Coronary artery (tissue), 2 donors: ENCODE results near the gene CHAT.

Experiments used
- DNase-seq: peaks from one replicate; pipeline ENCODE4 v3.0.0-alpha.2; 2017; ENCODE audit warnings: low spot score
- H3K27ac ChIP-seq, 2 donors: fragments of 200-600 bp; sonication (generic); one replicate each; pipeline ENCODE4 v1.5.1; 2016 to 2019
- H3K4me3 ChIP-seq: fragments of 200-600 bp; sonication (generic); 2 replicates; pipeline ENCODE4 v1.5.1; 2016; ENCODE audit warnings: mild to moderate bottlenecking, moderate library complexity
- TF ChIP-seq, protein P1 (sequence below): fragments of 200-600 bp; sonication (generic); IDR thresholded peaks from one replicate; pipeline ENCODE4 v1.5.1; 2019; ENCODE audit warnings: antibody characterized with exemption

CHAT gene

DNA sequence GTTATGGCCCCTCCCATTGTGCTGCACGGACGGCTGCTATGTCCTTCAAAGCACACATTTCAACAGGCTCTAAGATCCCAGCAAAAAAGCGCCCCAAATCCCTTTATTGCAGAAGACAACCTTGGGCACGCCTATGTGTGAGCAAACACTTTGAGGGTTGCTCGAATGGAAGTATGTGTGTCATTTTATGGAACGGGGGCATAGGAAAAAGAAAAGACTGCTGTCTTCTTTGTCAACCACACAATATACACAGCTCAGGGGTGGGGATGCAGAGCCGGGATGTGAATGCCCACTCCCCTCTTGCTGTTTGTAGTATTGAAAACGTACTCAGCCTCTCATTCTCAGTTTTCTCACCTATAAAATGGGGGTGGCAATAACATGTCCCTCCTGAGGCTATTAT lies 97.6 kb downstream of the CHAT start:
- TF ChIP-seq, protein P1, sequence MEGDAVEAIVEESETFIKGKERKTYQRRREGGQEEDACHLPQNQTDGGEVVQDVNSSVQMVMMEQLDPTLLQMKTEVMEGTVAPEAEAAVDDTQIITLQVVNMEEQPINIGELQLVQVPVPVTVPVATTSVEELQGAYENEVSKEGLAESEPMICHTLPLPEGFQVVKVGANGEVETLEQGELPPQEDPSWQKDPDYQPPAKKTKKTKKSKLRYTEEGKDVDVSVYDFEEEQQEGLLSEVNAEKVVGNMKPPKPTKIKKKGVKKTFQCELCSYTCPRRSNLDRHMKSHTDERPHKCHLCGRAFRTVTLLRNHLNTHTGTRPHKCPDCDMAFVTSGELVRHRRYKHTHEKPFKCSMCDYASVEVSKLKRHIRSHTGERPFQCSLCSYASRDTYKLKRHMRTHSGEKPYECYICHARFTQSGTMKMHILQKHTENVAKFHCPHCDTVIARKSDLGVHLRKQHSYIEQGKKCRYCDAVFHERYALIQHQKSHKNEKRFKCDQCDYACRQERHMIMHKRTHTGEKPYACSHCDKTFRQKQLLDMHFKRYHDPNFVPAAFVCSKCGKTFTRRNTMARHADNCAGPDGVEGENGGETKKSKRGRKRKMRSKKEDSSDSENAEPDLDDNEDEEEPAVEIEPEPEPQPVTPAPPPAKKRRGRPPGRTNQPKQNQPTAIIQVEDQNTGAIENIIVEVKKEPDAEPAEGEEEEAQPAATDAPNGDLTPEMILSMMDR = no peak
- Histone ChIP-seq H3K27ac (no peak overlapping the region), H3K4me3 (no peak overlapping the region)
- DNase-seq = no peak

DNA sequence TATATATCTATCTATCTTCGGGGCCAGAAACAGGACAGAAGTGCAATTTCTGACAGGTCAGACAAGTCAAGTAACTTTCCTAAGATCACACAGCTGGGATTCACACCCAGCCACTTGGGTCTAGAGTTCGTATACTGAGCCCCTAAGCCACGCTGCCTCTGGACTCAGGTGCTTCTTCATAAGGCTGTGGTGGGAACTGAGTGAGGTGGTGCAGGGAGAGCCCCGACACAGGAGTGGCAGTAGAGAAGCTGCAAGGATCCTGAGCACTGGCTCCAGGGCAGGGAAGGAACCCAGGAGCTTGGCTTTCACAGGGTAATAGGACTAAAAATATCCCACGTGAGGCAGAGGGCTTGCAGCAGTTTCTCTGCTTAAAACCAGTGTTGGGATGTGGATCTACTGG lies 99.4 kb downstream of the CHAT start:
- no peak for DNase-seq
- Histone ChIP-seq H3K27ac (no peak overlapping the region), H3K4me3 (no peak overlapping the region)
- TF ChIP-seq, protein P1 = no peak
